IPS DF 19.7 (cell line): ENCODE measurements around the gene FIBP.
"Not testable (repeated sequence)": the region's sequence is repeated elsewhere in the genome, so short reads cannot be mapped to it uniquely, and the experiment has no call there.

ENCODE experiments used
- DNase-seq: peaks from one replicate; pipeline ENCODE4 v3.0.0-alpha.2; 2013; ENCODE audit warnings: low read depth, low spot score

Gene FIBP

GRCh38 chr11:65849366-65849765 is 38.9 kb downstream of the FIBP start:
- no peak for DNase-seq

GRCh38 chr11:65848693-65849092 is 39.6 kb downstream of the FIBP start:
- not testable (repeated sequence) for DNase-seq

- no peak for DNase-seq
Measured at GRCh38 chr11:65847746-65848145, 40.5 kb downstream of the FIBP start.

GRCh38 chr11:65844231-65844872 is 43.9 kb downstream of the FIBP start:
- no peak for DNase-seq

GRCh38 chr11:65843811-65844210 is 44.5 kb downstream of the FIBP start:
- DNase-seq: no peak

- DNase-seq: no peak
Measured at GRCh38 chr11:65842144-65842543, 46.1 kb downstream of the FIBP start.

- no peak for DNase-seq
Measured at GRCh38 chr11:65834202-65834601, 54.1 kb downstream of the FIBP start.
